ENCODE results near the gene TRIP12. TPM values are rescaled to one million over a fixed set of nuclear protein-coding genes. Genes with fewer than 3 reads are reported as not detected.

Gene TRIP12
- total and polyA plus RNA-seq, 2 of the 8 experiments (the other 6 are each of a cell fraction or from before 2014, with no cell fraction given): 23.1 to 174 TPM

- no peak overlapping the region for H4K5ac ChIP-seq (ENCODE audit: insufficient read length, low read depth, low read length)
- H2BK15ac ChIP-seq (ENCODE audit: low read length): no peak overlapping the region
- H3K18ac ChIP-seq (ENCODE audit: extremely low read depth, low read length): no peak overlapping the region
- no peak overlapping the region for H3K23ac ChIP-seq (ENCODE audit: insufficient read length)
- no peak overlapping the region for H3K14ac ChIP-seq (ENCODE audit: insufficient read length)
- no peak overlapping the region for H4K8ac ChIP-seq (ENCODE audit: extremely low read depth, insufficient read depth, low read length)
- no peak overlapping the region for H2BK120ac ChIP-seq (replicated peaks; ENCODE audit: low read depth, low read length)
- H3K9me3 ChIP-seq (ENCODE audit: insufficient read depth in 2 of 2, low read depth in 1 of 2, low read length in 1 of 2): no peaks in the 10 kb centered on the region
- ChIA-PET POLR2A (ENCODE audit: partially characterized antibody) (no interaction called here), CTCF (ENCODE audit: partially characterized antibody) (no interaction called here)
- H3K56ac ChIP-seq (replicated peaks; ENCODE audit: insufficient read length, low read depth, low read length): no peak overlapping the region
- no peak overlapping the region for H2BK20ac ChIP-seq (ENCODE audit: low read length)
- no peaks in the 10 kb centered on the region for H3K27me3 ChIP-seq (replicated peaks in 1 of 4; ENCODE audit: control insufficient read depth in 3 of 4, extremely low read depth in 1 of 4, insufficient read depth in 3 of 4, low read length in 3 of 4)
- H2BK5ac ChIP-seq (ENCODE audit: low read depth, low read length): no peak overlapping the region
- TF ChIP-seq USF2 (IDR thresholded peaks at IDR 0.05; ENCODE audit: low read length) (no peak), CBX8 (IDR thresholded peaks at IDR 0.05; ENCODE audit: borderline replicate concordance, low read depth, low read length) (no peak), GABPA (IDR thresholded peaks at IDR 0.05; ENCODE audit: borderline replicate concordance, insufficient read depth, low read length) (no peak), SAP30 (IDR thresholded peaks at IDR 0.05; ENCODE audit: insufficient read depth, insufficient replicate concordance, low read length) (no peak), JUN (IDR thresholded peaks at IDR 0.05; ENCODE audit: low read depth, low read length) (no peak), SIN3A (conservative IDR thresholded peaks at IDR 0.05 in 1 of 2, IDR thresholded peaks at IDR 0.05 in 1 of 2; ENCODE audit: low read depth in 1 of 2, low read length in 2 of 2) (no peak), SIX5 (IDR thresholded peaks at IDR 0.05; ENCODE audit: low read depth, low read length) (no peak), SRF (IDR thresholded peaks at IDR 0.05; ENCODE audit: low read depth, low read length) (no peak), RBBP5 (IDR thresholded peaks at IDR 0.05; ENCODE audit: borderline replicate concordance, low read depth, low read length) (no peak), HDAC2 (IDR thresholded peaks at IDR 0.05; ENCODE audit: borderline replicate concordance in 1 of 2, low read depth in 2 of 2, low read length in 2 of 2) (no peak), E2F6 (IDR thresholded peaks at IDR 0.05) (no peak), ZNF274 (IDR thresholded peaks at IDR 0.05; ENCODE audit: borderline replicate concordance, extremely low read depth, low read length) (no peak)
- H3K4me1 ChIP-seq (replicated peaks in 1 of 4; ENCODE audit: control insufficient read depth in 3 of 4, insufficient read depth in 4 of 4, low read length in 3 of 4): peaks cover 0 to 3% (median under 1%) of the 10 kb centered on the region in 4 experiments; a peak in 1 of 7 replicates
- peaks cover 0 to 24% of the 10 kb centered on the region in 2 experiments; a peak in 3 of 4 replicates for H3K79me2 ChIP-seq (ENCODE audit: control insufficient read depth in 1 of 2, insufficient read depth in 2 of 2, low read length in 2 of 2)
- H2AK5ac ChIP-seq (ENCODE audit: low read depth, low read length): no peak overlapping the region
- H4K20me1 ChIP-seq (replicated peaks in 1 of 2; ENCODE audit: control insufficient read depth in 1 of 2, insufficient read depth in 2 of 2, low read length in 2 of 2): peaks cover 1 to 5% of the 10 kb centered on the region in 2 experiments
- no peak overlapping the region for H3K27ac ChIP-seq (ENCODE audit: low read depth, low read length)
- H3K4me3 ChIP-seq (ENCODE audit: extremely low read depth in 1 of 4, insufficient read depth in 2 of 4, low read depth in 3 of 4, low read length in 4 of 4): no peak overlapping the region
- H3K79me1 ChIP-seq (ENCODE audit: low read depth, low read length): no peaks in the 10 kb centered on the region
- no peak overlapping the region for H2BK12ac ChIP-seq (ENCODE audit: low read depth, low read length)
- H3K4ac ChIP-seq (replicated peaks; ENCODE audit: insufficient read length, low read depth, low read length): no peak overlapping the region
- H3K36me3 ChIP-seq (ENCODE audit: control insufficient read depth in 2 of 4, insufficient read depth in 4 of 4, low read length in 3 of 4): no peaks in the 10 kb centered on the region
- FAIRE-seq (no peak), DNase-seq (ENCODE audit: low read depth in 1 of 2, low spot score in 2 of 2) (no peak)
- H3K9ac ChIP-seq (replicated peaks in 1 of 4; ENCODE audit: extremely low read depth in 1 of 4, low read depth in 3 of 4, low read length in 3 of 4): no peak overlapping the region
- H4K91ac ChIP-seq (replicated peaks; ENCODE audit: insufficient read length, low read length): no peak overlapping the region
- H2AFZ ChIP-seq (ENCODE audit: low read length): no peak overlapping the region
- H3K23me2 ChIP-seq (ENCODE audit: low read depth, low read length): peaks cover 7% of the 10 kb centered on the region; the same call in 1 of the 2 replicates
- no peak overlapping the region for H3K4me2 ChIP-seq (ENCODE audit: insufficient read depth in 1 of 2, low read depth in 2 of 2, low read length in 2 of 2)
Observed at GRCh38 chr2:229925201-229925600, 3.4 kb upstream of the TRIP12 start.
